Fibroblast of mammary gland (primary cell): Measurements from ENCODE around the gene GBGT1.

Experiments
- DNase-seq: peaks from one replicate; pipeline ENCODE4 v3.0.0-alpha.2; 2010; ENCODE audit warnings: low read depth
- H3K4me3 ChIP-seq: 2 replicates; pipeline ENCODE4 v1.5.1; 2011; ENCODE audit warnings: low read depth, mild to moderate bottlenecking, low read length, moderate library complexity; ENCODE audit not compliant: control insufficient read depth
- CTCF ChIP-seq: conservative IDR thresholded peaks from 2 replicates; pipeline ENCODE4 v1.5.1; 2011; ENCODE audit warnings: low read depth, low read length, inconsistent platforms; ENCODE audit not compliant: control insufficient read depth, insufficient read depth

The GBGT1 gene

GRCh38 chr9:133149130-133150015 lies 14.3 kb downstream of the GBGT1 start:
- no peak for TF ChIP-seq CTCF
- peak overlapping the region; percentile 35 for H3K4me3 ChIP-seq
- DNase-seq, result peak; percentile 81

- peak; percentile 22 for DNase-seq
- H3K4me3 ChIP-seq, result peak overlapping the region; percentile 63
- no peak for TF ChIP-seq CTCF
Measured at GRCh38 chr9:133148199-133149129, 15.2 kb downstream of the GBGT1 start.

- DNase-seq, result peak; percentile 34
- peak; percentile 91 for TF ChIP-seq CTCF
- H3K4me3 ChIP-seq, result peak overlapping the region; percentile 63
Measured at GRCh38 chr9:133147412-133148198, 16.1 kb downstream of the GBGT1 start.

- H3K4me3 ChIP-seq, result no peak overlapping the region
- DNase-seq, result no peak
- no peak for TF ChIP-seq CTCF
Measured at GRCh38 chr9:133146746-133147411, 16.8 kb downstream of the GBGT1 start.

- DNase-seq, result no peak
- H3K4me3 ChIP-seq, result no peak overlapping the region
- no peak for TF ChIP-seq CTCF
Measured at GRCh38 chr9:133144904-133145851, 18.5 kb downstream of the GBGT1 start.
